Stomach (tissue), 4 donors: Measurements from ENCODE around the gene SCNN1B.

ENCODE experiments used
- POLR2A ChIP-seq, 4 donors: fragments of 450-650 bp; IDR thresholded peaks; one replicate each; pipeline ENCODE4 v1.6.1; 2016; ENCODE audit warnings: antibody characterized with exemption in 4 of 4, control low read depth in 2 of 4, mild to moderate bottlenecking in 1 of 4, moderate library complexity in 1 of 4
- TF ChIP-seq, protein P1 (sequence below), 7 experiments: fragments of 450-650 bp in 4 of 7; fragments of 200-600 bp in 3 of 7; sonication (generic) in 3 of 7; IDR thresholded peaks; one replicate each; pipeline ENCODE4 v1.5.1; 2016 to 2019; ENCODE audit warnings: antibody characterized with exemption in 7 of 7, control low read depth in 2 of 7, mild to moderate bottlenecking in 1 of 7

DNA sequence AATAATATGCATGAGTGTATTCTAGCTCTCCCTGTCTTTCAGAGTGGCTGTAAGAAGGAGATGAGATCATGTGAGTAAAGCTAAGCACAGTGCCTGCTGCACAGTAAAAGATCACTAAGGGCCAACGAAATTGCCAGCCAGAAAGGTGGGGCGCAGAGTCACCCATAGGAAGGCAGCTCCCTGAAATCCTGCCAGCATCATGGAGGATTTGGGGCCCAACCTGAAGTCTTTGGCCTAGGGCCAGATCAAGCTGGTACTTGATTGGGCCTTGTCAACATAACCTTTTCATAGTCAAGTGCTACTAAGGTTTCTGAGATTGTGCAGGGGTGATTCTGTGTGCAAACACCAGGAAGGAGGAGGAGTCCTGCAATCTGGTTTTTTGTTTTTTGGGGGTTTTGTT is 16.5 kb downstream of the SCNN1B start:
- TF ChIP-seq, protein P1, sequence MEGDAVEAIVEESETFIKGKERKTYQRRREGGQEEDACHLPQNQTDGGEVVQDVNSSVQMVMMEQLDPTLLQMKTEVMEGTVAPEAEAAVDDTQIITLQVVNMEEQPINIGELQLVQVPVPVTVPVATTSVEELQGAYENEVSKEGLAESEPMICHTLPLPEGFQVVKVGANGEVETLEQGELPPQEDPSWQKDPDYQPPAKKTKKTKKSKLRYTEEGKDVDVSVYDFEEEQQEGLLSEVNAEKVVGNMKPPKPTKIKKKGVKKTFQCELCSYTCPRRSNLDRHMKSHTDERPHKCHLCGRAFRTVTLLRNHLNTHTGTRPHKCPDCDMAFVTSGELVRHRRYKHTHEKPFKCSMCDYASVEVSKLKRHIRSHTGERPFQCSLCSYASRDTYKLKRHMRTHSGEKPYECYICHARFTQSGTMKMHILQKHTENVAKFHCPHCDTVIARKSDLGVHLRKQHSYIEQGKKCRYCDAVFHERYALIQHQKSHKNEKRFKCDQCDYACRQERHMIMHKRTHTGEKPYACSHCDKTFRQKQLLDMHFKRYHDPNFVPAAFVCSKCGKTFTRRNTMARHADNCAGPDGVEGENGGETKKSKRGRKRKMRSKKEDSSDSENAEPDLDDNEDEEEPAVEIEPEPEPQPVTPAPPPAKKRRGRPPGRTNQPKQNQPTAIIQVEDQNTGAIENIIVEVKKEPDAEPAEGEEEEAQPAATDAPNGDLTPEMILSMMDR (IDR thresholded peaks at IDR 0.05): no peak
- no peak for TF ChIP-seq POLR2A (IDR thresholded peaks at IDR 0.05)
